HEK293 (cell line): ENCODE data around the gene MAGEC3.

Experiments
- CTCF ChIP-seq: fragments of 450-650 bp; formaldehyde crosslinking; IDR thresholded peaks from 2 replicates; pipeline ENCODE4 v1.5.1; 2016; ENCODE audit warnings: missing biosample characterization, missing genetic modification characterization
- ZNF175 ChIP-seq: fragments of 450-650 bp; formaldehyde crosslinking; IDR thresholded peaks from 2 replicates; pipeline ENCODE4 v1.5.1; 2016; ENCODE audit warnings: missing biosample characterization, missing genetic modification characterization

- no peak for TF ChIP-seq CTCF (tag by site-specific recombination)
- TF ChIP-seq ZNF175 (tag by site-specific recombination), result no peak
Observed at GRCh38 chrX:141924293-141924692, 86.2 kb downstream of the MAGEC3 start.
